Gastroesophageal sphincter (tissue), 4 donors: ENCODE measurements around the gene N4BP2. TPM values are rescaled to one million over a fixed set of nuclear protein-coding genes. Genes with fewer than 3 reads are reported as not detected.
"Not testable (repeated sequence)": the region's sequence is repeated elsewhere in the genome, so short reads cannot be mapped to it uniquely, and the experiment has no call there.

ENCODE experiments used
- ATAC-seq: fragments of 150-250 bp; one replicate; pipeline ENCODE4 v1.9.1; 2016; ENCODE audit warnings: mild to moderate bottlenecking, moderate library complexity
- H3K27ac ChIP-seq, 4 donors: fragments of 200-600 bp; sonication (generic) in 3 of 4; 1 replicate in 3 of 4; 2 replicates in 1 of 4; pipeline ENCODE4 v1.5.1; 2016 to 2019
- H3K27me3 ChIP-seq: fragments of 200-600 bp; sonication (generic); one replicate; pipeline ENCODE4 v1.5.1; 2019
- H3K36me3 ChIP-seq, 2 donors: fragments of 200-600 bp; sonication (generic); one replicate each; pipeline ENCODE4 v1.5.1; 2019; ENCODE audit warnings: control low read depth in 1 of 2
- H3K4me1 ChIP-seq, 3 donors: fragments of 200-600 bp; sonication (generic); 1 replicate in 2 of 3; 2 replicates in 1 of 3; pipeline ENCODE4 v1.5.1; 2016 to 2019; ENCODE audit warnings: control low read depth in 2 of 3
- H3K4me3 ChIP-seq, 2 donors: fragments of 200-600 bp; sonication (generic); one replicate each; pipeline ENCODE4 v1.5.1; 2019; ENCODE audit warnings: mild to moderate bottlenecking in 1 of 2, moderate library complexity in 1 of 2
- H3K9me3 ChIP-seq, 3 donors: fragments of 200-600 bp; sonication (generic); one replicate each; pipeline ENCODE4 v1.5.1; 2017 to 2019; ENCODE audit warnings: control low read depth in 2 of 3
- CTCF ChIP-seq, 4 experiments: fragments of 200-600 bp in 2 of 4; fragments of 450-650 bp in 2 of 4; sonication (generic) in 1 of 4; IDR thresholded peaks; one replicate each; pipeline ENCODE4 v1.5.1; 2017 to 2019; ENCODE audit warnings: antibody characterized with exemption in 4 of 4, mild to moderate bottlenecking in 2 of 4, moderate library complexity in 2 of 4
- EP300 ChIP-seq: sonication (generic); formaldehyde crosslinking; IDR thresholded peaks from one replicate; pipeline ENCODE4 v1.6.1; 2017; ENCODE audit warnings: antibody characterized with exemption, mild to moderate bottlenecking
- POLR2A ChIP-seq, 2 donors: fragments of 450-650 bp; IDR thresholded peaks; one replicate each; pipeline ENCODE4 v1.6.1; 2017; ENCODE audit warnings: antibody characterized with exemption in 2 of 2, mild to moderate bottlenecking in 2 of 2, moderate library complexity in 1 of 2
- POLR2AphosphoS5 ChIP-seq: sonication (generic); formaldehyde crosslinking; IDR thresholded peaks from one replicate; pipeline ENCODE4 v1.6.1; 2017; ENCODE audit warnings: antibody characterized with exemption
- whole genome bisulfite sequencing, 2 donors: methylation state at CpG; one replicate each; pipeline ENCODE4 v1.1.5; 2018; ENCODE audit warnings: low coverage in 1 of 2; 5-methylcytosine and 5-hydroxymethylcytosine counted together
- total RNA-seq, 4 donors: library from RNA; depleted of rRNA; stranded (reverse); fragments of >200 nt; gene quantifications; one replicate each; pipeline ENCODE4 v1.1.0, GENCODE V29; 2016

The N4BP2 gene
- 10 to 100 TPM in 1 of 4 donors, 1 to 10 TPM in 3; 5.3 to 14.5 (median 7.3) TPM for total RNA-seq

GRCh38 chr4:40056716-40057585, at the start of gene N4BP2:
Gene N4BP2 (plus strand): TSS chr4:40056850. CDS start chr4:40097341, 40,491 bp downstream.
- peak; percentile 86 for ATAC-seq
- Histone ChIP-seq H3K36me3 (no peaks in the 10 kb centered on the region), H3K27ac (peak within 1 kb of the TSS; percentile 99 to 100 (median 100)), H3K4me1 (peaks cover 0 to 33% (median 0%) of the 10 kb centered on the region in 3 donors), H3K9me3 (no peaks in the 10 kb centered on the region), H3K4me3 (peak within 1 kb of the TSS; percentile 93 to 98), H3K27me3 (no peaks in the 10 kb centered on the region)
- 1 to 5% methylated on average over 4 to 10 of the region's 99 CpGs for WGBS, 2 donors
- TF ChIP-seq POLR2A (IDR thresholded peaks at IDR 0.05) (peak; percentile 94 to 95), POLR2AphosphoS5 (peak; percentile 68), CTCF (IDR thresholded peaks at IDR 0.05) (peak; percentile 65 to 95 (median 70)), EP300 (no peak)

- Histone ChIP-seq H3K9me3 (no peaks in the 10 kb centered on the region), H3K36me3 (no peaks in the 10 kb centered on the region)
Observed at GRCh38 chr4:40016007-40016406, 40.6 kb upstream of the N4BP2 start.

GRCh38 chr4:40020221-40020620, 36.4 kb upstream of the N4BP2 start:
- Histone ChIP-seq H3K27ac (no peak overlapping the region), H3K9me3 (no peaks in the 10 kb centered on the region), H3K4me1 (no peaks in the 10 kb centered on the region), H3K27me3 (no peaks in the 10 kb centered on the region), H3K36me3 (no peaks in the 10 kb centered on the region), H3K4me3 (no peak overlapping the region)
- TF ChIP-seq EP300 (no peak), POLR2AphosphoS5 (no peak), CTCF (IDR thresholded peaks at IDR 0.05) (no peak), POLR2A (IDR thresholded peaks at IDR 0.05) (no peak)
- ATAC-seq, result no peak
- WGBS, 2 donors, result 82 to 100% methylated on average over 1 to 9 of the region's 15 CpGs

More at GRCh38 chr4:40016007-40016406, 40.6 kb upstream of the N4BP2 start:
- ATAC-seq, result no peak
- H3K4me3 ChIP-seq, result no peak overlapping the region
- H3K4me1 ChIP-seq, result no peaks in the 10 kb centered on the region
- no peak overlapping the region for H3K27ac ChIP-seq
- no peaks in the 10 kb centered on the region for H3K27me3 ChIP-seq
- TF ChIP-seq EP300 (no peak), CTCF (IDR thresholded peaks at IDR 0.05) (no peak), POLR2AphosphoS5 (no peak), POLR2A (IDR thresholded peaks at IDR 0.05) (no peak)
- 86 to 91% methylated on average over 1 to 2 of the region's 2 CpGs for WGBS, 2 donors

- 100% methylated on average over 1 of the region's 7 CpGs; no CpG with 5 or more reads in 1 of the 2 donors for whole genome bisulfite sequencing, 2 donors
- H3K4me1 ChIP-seq, ATAC-seq, H3K4me3 ChIP-seq, H3K9me3 ChIP-seq, H3K27me3 ChIP-seq, H3K36me3 ChIP-seq, H3K27ac ChIP-seq: not testable (repeated sequence)
Observed at GRCh38 chr4:40021116-40021515, 35.5 kb upstream of the N4BP2 start.

- H3K27ac ChIP-seq, ATAC-seq: not testable (repeated sequence)
- no CpG with 5 or more reads among the region's 7 CpGs for WGBS, 2 donors
Observed at GRCh38 chr4:40024049-40024448, 32.6 kb upstream of the N4BP2 start.

GRCh38 chr4:40032785-40033184, 23.9 kb upstream of the N4BP2 start:
- no peak for ATAC-seq
- no peak overlapping the region for H3K27ac ChIP-seq
- no peaks in the 10 kb centered on the region for H3K27me3 ChIP-seq
- no peaks in the 10 kb centered on the region for H3K36me3 ChIP-seq
- no peak for TF ChIP-seq CTCF (IDR thresholded peaks at IDR 0.05)
- no peak for TF ChIP-seq POLR2A (IDR thresholded peaks at IDR 0.05)
- no peak for TF ChIP-seq POLR2AphosphoS5
- TF ChIP-seq EP300, result no peak
- H3K9me3 ChIP-seq, result no peaks in the 10 kb centered on the region
- H3K4me3 ChIP-seq, result no peak overlapping the region
- WGBS, 2 donors, result 76 to 100% methylated on average over 2 to 20 of the region's 22 CpGs
- no peaks in the 10 kb centered on the region for H3K4me1 ChIP-seq

More at GRCh38 chr4:40024049-40024448, 32.6 kb upstream of the N4BP2 start:
- not testable (repeated sequence) for H3K4me3 ChIP-seq, H3K36me3 ChIP-seq, H3K27me3 ChIP-seq, H3K4me1 ChIP-seq, H3K9me3 ChIP-seq
